Measurements from ENCODE around the gene CARD11.

- TF ChIP-seq EP300 (IDR thresholded peaks at IDR 0.05; ENCODE audit: low read depth) (no peak), POLR2A (IDR thresholded peaks at IDR 0.05) (no peak), CTCF (IDR thresholded peaks at IDR 0.05) (no peak)
These were observed 23.5 kb upstream of the CARD11 start for GRCh38 chr7:3067193-3067592.
